ENCODE data around the gene ADCK1. TPM values are rescaled to one million over a fixed set of nuclear protein-coding genes. Genes with fewer than 3 reads are reported as not detected.

Gene ADCK1
- total and polyA plus RNA-seq, 9 of the 15 experiments (the other 6 are each of a cell fraction or from before 2014, with no cell fraction given) = 2.8 to 8.9 (median 4.3) TPM

- TF ChIP-seq GATAD2A (IDR thresholded peaks at IDR 0.05) = no peak
- TF ChIP-seq ZBTB12 (CRISPR knock-in tag; IDR thresholded peaks at IDR 0.05) = no peak
- TF ChIP-seq BDP1 (IDR thresholded peaks at IDR 0.05; ENCODE audit: insufficient read depth, insufficient read length) = no peak
- POLR2A ChIA-PET = interaction anchor here (0.8 kb wide), 1 partner anchor 182 kb away, joined by 3 read pairs; no protein-coding TSS in a partner anchor
- no TSS peak for BruUV-seq (replicated peaks)
Measured at GRCh38 chr14:77973246-77973645, 173.3 kb downstream of the ADCK1 start.

GRCh38 chr14:77976591-77976990, 176.7 kb downstream of the ADCK1 start:
- no peak overlapping the region for H3K4me3 ChIP-seq
- no peak overlapping the region for H3K27ac ChIP-seq (ENCODE audit: extremely low read depth, low read depth, low read length)
- H3K9me3 ChIP-seq (replicated peaks; ENCODE audit: control insufficient read depth, insufficient read depth, low read depth, low read length) = no peaks in the 10 kb centered on the region
- no peaks in the 10 kb centered on the region for H4K20me1 ChIP-seq (replicated peaks; ENCODE audit: control insufficient read depth, insufficient read depth, low read length)
- H2AFZ ChIP-seq (ENCODE audit: low read depth, low read length) = no peak overlapping the region
- intact Hi-C loops (cut with micrococcal nuclease) = no loop called here
- no peak overlapping the region for H3K9ac ChIP-seq (ENCODE audit: insufficient read depth in 1 of 2, low read depth in 2 of 2, low read length in 2 of 2)
- BruUV-seq (replicated peaks) = no TSS peak
- ChIA-PET POLR2A (no interaction called here), CTCF (ENCODE audit: low intra/inter-chr PET ratio) (no interaction called here)
- WGBS (ENCODE audit: insufficient coverage, low coverage, missing lambda C conversion rate) = 0% methylated on average over 2 of the region's 2 CpGs
- no peak overlapping the region for H3K4me2 ChIP-seq (ENCODE audit: insufficient read depth, low read length)
- FAIRE-seq (no peak), ATAC-seq (no peak), DNase-seq (ENCODE audit: extremely low read depth in 1 of 4, low spot score in 3 of 4) (no peak)
- no peak for TF ChIP-seq ZBTB11 (CRISPR knock-in tag; IDR thresholded peaks at IDR 0.05)
- no peak for TF ChIP-seq MCM3 (IDR thresholded peaks at IDR 0.05)
- no peak for TF ChIP-seq SMARCE1 (IDR thresholded peaks at IDR 0.05)
- TF ChIP-seq ZNF354B (CRISPR knock-in tag; IDR thresholded peaks at IDR 0.05) = no peak
- TF ChIP-seq FUS (optimal IDR thresholded peaks at IDR 0.05; ENCODE audit: low read depth, low read length) = no peak
- H3K4me1 ChIP-seq (replicated peaks in 1 of 2; ENCODE audit: control insufficient read depth in 2 of 2, insufficient read depth in 2 of 2, low read length in 2 of 2) = peaks cover 0 to 8% of the 10 kb centered on the region in 2 experiments; a peak in 1 of 5 replicates
- H3K9me1 ChIP-seq (ENCODE audit: control insufficient read depth, insufficient read depth, low read length) = no peaks in the 10 kb centered on the region
- H3K36me3 ChIP-seq (ENCODE audit: control insufficient read depth, insufficient read depth, low read length) = no peaks in the 10 kb centered on the region
- no peaks in the 10 kb centered on the region for H3K27me3 ChIP-seq (ENCODE audit: control insufficient read depth in 2 of 2, insufficient read depth in 2 of 2, low read length in 2 of 2)
- in situ Hi-C loops (cut with MboI) = no loop called here
- H3K79me2 ChIP-seq (ENCODE audit: control insufficient read depth, insufficient read depth, low read length) = no peaks in the 10 kb centered on the region

More at GRCh38 chr14:77973246-77973645, 173.3 kb downstream of the ADCK1 start:
- Histone ChIP-seq H3K4me1 (replicated peaks in 1 of 2; ENCODE audit: control insufficient read depth in 2 of 2, insufficient read depth in 2 of 2, low read length in 2 of 2) (no peaks in the 10 kb centered on the region; a peak in 1 of 5 replicates), H3K9ac (ENCODE audit: insufficient read depth in 1 of 2, low read depth in 2 of 2, low read length in 2 of 2) (no peak overlapping the region), H3K4me2 (ENCODE audit: insufficient read depth, low read length) (no peak overlapping the region), H2AFZ (ENCODE audit: low read depth, low read length) (no peak overlapping the region), H3K9me3 (replicated peaks; ENCODE audit: control insufficient read depth, insufficient read depth, low read depth, low read length) (no peaks in the 10 kb centered on the region), H3K9me1 (ENCODE audit: control insufficient read depth, insufficient read depth, low read length) (no peaks in the 10 kb centered on the region), H4K20me1 (replicated peaks; ENCODE audit: control insufficient read depth, insufficient read depth, low read length) (no peaks in the 10 kb centered on the region), H3K79me2 (ENCODE audit: control insufficient read depth, insufficient read depth, low read length) (no peaks in the 10 kb centered on the region), H3K27me3 (ENCODE audit: control insufficient read depth in 2 of 2, insufficient read depth in 2 of 2, low read length in 2 of 2) (no peaks in the 10 kb centered on the region), H3K4me3 (no peak overlapping the region), H3K27ac (ENCODE audit: extremely low read depth, low read depth, low read length) (no peak overlapping the region), H3K36me3 (ENCODE audit: control insufficient read depth, insufficient read depth, low read length) (no peaks in the 10 kb centered on the region)
- 53% methylated on average over 5 of the region's 5 CpGs for WGBS (ENCODE audit: insufficient coverage, low coverage, missing lambda C conversion rate)
- DNase-seq (ENCODE audit: extremely low read depth in 1 of 4, low spot score in 3 of 4) (no peak), ATAC-seq (no peak), FAIRE-seq (no peak)
- in situ Hi-C loops (cut with MboI) = no loop called here
- intact Hi-C loops (cut with micrococcal nuclease) = no loop called here
- CTCF ChIA-PET (ENCODE audit: low intra/inter-chr PET ratio) = no interaction called here

All from K562 (cell line).